GM19372 (cell line): ENCODE data around the gene KIFBP.

Source experiments
- ATAC-seq: cut with Tn5 transposase; IDR thresholded peaks from one replicate; pipeline ENCODE4 v1.9.1; 2021; ENCODE audit warnings: mild to moderate bottlenecking, low read depth, moderate library complexity; ENCODE audit not compliant: unreplicated experiment

The KIFBP gene

DNA sequence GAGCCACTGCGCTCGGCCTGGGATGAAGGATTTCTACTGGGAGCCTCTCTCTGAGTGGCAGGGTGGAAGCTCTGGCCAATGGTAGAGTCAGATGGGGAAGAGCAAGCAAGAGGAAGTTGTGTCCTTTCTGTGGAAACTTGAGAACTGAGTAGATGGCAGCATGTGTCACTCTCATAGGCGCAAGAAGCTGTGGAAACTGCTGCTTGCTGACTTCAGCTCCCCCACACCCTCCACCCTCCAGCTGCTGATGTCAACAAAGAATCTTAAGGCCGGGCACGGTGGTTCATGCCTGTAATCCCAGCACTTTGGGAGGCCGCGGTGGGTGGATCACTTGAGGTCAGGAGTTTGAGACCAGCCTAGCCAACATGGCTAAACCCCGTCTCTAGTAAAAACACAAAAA lies 59.5 kb downstream of the KIFBP start:
- no peak for ATAC-seq

DNA sequence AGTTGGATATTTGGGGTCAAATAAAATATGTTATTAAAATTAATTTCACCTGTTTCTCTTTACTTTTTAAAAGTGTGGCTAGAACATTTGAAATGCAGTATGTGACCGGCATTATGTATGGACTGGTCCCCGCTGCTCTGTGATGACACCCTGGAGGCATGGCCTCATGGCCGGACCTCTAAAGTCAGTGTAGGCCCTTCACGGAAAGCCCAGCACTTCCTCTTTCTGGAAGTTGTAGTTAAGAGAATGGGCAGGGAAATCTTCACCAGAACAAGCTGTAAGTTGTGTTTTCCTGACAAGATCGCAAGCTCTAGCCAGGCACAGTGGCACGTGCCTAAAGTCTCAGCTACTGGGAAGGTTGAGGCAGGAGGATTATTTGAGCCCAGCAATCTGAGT lies 61.0 kb downstream of the KIFBP start:
- no peak for ATAC-seq

DNA sequence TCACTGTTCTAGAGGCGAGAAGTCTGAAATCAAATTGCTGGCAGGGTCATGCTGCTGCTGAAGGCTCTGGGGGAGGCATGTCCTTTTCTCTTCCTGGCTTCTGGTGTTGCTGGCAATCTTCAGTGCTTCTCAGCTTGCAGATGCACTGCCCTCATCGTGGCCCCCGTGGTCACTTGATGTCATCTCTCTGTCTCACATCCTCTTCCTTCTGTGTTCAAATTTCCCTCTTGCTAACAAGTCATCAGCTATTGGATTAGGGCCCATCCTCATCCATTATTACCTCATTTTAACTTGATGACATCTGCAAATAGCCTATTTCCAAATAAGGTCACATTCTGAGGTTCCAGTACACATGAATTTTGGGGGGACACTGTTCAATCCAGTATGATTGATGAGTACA lies 62.7 kb downstream of the KIFBP start:
- ATAC-seq, result no peak

DNA sequence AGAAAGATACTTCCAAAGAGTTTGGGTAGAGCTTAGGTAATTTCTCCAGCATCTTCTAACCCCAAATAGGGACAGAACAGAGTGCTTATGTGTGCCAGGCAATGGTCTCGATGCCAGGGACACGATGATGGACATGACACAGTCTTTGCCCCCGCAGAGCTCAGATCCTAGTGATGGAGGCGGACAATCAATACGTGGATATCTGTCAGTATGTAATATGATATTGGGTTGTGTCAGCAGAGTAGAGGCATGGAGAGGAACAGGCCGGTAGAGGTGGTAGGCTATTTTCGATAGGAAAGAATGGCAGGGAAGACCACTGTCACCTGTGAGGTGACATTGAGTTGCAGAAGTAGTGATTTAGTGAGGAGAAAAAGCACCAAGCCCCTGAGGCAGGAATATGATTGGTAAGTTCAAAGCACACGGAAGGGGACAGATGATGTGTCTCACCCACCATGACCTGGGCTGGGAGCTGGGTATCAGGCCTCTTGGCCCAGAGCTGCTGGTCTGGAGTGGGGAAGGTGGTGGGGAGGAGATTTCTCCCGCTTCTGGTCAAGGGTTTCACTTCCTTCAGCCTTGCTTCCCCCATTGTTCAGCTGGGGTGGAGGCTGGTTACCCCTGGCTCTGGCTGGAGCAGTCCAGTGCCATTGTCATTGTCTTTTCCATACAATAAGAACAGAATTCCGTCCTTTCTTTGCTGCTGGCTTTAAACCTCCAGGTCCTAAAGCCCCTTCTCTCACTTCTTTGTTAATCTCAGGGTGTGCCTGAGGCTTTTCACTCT lies 63.3 kb downstream of the KIFBP start:
- ATAC-seq, result no peak

DNA sequence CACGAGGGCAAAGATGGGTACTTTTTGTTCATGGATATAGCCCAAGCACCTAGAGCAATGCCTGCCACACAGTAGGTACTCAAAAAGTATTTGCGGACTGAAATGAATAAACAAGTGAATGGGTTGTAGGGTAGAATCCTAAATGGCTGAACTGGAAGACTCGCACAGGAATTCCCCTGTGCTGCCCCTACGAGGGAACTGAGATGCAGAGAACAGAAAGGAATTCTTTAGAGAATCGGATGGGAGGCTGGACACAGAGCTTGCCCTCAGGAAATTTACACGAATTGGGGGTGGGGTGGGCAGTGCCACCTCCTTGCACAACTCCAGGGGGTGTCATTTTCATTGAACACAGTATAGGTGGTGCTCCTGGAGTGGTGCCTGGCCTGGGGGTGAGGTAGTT lies 64.1 kb downstream of the KIFBP start:
- no peak for ATAC-seq

DNA sequence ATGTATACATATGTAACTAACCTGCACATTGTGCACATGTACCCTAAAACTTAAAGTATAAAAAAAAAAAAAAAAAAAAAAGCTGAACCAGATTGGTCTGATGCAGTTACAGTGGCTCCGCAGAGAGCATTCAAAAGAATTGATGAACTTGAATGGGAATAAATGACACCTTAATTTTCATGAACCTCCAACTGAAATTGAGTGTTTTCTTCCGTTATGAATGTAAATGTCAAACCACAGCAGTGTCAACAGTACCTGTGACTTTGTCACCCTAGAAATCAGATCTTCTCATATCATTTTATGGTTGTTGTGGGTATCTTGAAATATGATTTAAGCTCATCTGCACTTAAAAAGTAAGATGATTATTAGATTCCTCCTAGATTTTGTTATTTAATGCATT lies 66.6 kb downstream of the KIFBP start:
- ATAC-seq, result no peak

DNA sequence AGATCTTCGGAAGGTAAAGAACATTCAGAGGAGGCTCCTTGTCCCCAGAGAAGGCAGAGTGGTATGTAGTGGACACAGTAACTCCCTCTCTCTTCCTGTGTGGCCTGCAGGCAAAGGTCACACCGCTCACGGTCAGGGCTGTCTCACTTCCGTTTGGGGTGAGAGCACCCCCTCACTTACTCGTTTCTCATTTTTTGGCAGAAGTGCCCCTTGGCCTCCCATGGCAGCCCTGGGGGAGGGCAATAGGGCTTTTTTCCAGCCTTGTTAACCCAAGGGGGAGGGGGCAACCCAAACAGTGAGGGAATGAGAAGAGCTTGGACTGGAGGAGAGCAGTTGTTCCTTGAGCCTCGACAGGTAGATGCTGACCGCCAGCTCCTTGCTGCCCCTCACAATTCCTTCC lies 67.5 kb downstream of the KIFBP start:
- peak; percentile 55 for ATAC-seq

DNA sequence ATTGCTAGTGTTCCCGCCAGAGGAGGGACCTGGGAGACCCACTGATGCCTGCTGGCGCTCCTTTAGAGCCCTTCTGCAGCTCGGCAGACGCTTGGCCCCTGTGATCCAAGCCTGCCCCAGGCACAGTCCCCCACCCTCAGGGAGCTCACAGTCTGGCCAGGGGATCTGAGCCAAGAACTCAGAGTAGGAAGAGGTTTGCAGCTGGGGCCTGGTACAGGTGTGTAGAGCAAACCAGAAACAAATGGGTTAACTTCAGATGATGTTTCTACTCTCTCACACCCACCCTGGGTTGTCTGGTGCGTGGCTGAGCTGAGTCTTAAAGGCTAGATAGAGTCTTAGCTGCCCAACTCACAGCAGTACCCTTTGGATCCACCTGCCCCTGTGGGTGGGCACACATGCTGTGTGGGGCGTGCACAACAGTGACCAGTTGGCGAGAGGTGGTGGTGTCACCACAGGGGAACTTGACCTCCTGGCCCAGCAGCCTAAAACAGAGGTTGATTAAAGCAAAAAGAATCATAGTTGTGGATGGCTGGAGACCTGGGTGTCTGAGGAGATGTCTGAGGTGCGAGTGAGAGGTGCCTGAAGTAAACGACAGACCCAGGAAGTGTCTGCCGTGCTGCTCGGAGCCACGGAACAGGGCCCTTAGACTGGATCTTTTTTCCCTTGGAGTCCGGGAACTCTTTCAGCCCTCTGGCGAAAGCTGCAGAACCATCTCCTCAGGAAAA lies 68.1 kb downstream of the KIFBP start:
- no peak for ATAC-seq

DNA sequence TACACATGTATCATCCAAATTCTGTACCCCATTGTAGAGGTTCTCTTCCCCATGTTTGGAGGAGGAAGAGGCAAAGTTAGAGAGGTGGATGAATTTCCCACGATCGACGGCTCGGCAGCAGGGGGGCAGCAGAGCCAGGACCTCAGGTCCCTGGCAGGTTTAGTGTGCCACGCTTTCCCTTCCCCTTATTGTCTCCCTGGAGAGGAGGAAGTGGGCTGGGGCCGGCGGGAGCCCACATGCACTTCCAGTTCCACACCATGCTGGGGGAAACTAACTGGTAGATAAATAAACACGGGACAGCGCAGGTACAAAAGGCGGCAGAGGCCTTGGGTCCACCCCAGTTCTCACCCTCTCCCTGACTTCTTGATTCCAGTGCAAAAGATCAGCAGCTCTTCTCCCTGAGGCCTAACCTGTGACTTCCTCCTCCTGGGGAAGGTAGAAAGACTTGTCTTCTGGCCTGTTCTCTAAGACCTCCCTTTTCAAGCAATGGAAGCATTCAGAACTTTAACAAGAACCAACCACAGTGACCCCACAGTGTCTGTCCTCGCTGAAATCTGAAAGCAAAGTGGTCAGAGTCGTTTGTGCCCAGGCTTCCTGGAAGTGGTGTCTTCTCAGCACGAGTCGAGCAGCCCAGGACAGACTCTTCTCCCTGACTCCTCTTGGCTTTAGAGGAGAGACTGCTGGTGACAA lies 68.8 kb downstream of the KIFBP start:
- ATAC-seq, result no peak

DNA sequence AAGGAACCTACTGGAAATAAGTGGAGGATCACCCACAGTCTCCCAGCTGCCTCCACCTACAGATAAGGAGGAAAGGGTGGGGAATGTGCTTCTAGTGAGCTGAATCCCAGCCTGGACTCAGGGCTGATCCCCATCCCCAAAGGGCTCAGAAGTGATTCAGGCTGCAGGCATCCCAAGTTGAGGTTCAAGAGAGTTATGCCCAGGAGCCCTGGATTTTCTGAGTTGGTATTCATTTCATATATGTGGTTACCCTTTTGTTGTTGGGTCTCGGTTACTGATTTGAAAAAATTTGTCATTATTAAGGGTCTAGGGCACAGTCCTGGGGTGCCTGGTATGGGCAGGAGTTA lies 69.3 kb downstream of the KIFBP start:
- ATAC-seq, result no peak

DNA sequence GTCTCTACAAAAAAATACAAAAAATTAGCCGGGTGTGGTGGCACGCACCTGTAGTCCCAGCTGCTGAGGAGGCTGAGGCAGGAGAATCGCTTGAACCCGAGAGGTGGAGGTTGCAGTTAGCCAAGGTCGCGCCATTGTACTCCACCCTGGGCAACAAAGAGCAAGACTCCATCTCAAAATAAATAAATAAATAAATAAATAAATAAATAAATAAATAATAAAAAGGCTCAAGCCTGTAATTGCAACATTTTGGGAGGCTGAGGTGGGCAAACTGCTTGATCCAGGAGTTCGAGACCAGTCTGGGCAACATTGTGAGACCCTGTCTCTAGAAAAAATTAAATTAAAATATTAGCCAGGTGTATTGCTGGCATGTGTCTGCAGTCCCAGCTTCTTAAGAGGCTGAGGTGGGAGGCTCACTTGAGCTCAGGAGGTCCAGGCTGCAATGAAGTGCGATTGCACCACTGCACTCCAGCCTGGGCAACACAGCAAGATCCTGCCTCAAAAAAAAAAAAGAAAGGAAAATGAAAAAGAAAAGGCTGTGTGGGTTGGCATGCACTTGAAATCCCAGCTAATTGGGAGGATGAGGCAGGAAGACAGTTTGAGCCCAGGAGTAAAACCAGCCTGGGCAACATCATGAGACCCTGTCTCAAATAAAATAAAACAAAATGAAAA lies 71.7 kb downstream of the KIFBP start:
- ATAC-seq, result no peak

DNA sequence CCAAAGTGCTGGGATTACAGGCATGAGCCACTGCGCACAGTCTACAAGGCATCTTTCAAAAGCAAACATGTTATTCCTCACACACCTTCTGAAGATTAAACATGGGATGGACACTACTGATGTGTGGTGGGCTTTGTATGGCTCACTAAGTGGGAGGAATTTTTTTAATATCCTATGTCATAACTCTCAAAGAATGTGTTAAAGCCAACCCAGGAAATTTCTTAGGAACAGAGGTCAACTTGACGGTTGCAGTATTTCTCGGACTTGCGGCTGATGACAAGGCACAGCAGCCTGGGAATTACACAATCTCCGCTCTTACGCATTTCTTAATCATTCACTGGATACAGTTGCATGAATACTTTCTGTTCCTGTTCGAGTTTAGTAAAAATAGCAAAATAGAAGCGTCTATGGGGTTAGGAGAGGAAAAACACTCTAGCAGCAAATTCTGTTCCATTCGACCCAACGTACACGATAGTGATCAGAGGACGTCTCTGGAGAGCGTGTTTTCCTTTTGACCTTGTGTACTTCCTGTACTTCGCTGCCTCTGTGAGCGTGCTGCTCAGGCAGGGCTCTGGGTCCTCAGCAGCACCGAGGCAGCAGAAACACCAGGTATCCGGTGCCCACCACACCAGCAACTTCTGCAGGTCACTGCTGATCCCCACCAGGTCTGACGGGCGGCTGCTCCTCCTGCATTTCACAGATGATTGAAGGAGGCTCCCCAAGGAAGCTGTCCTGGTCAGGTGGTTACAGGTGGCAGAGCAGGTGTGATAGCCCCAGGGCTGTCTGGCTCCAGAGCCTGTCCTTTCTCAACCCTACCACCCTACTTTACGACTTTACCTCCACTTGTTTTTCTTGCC lies 72.9 kb downstream of the KIFBP start:
- peak; percentile 52 for ATAC-seq

DNA sequence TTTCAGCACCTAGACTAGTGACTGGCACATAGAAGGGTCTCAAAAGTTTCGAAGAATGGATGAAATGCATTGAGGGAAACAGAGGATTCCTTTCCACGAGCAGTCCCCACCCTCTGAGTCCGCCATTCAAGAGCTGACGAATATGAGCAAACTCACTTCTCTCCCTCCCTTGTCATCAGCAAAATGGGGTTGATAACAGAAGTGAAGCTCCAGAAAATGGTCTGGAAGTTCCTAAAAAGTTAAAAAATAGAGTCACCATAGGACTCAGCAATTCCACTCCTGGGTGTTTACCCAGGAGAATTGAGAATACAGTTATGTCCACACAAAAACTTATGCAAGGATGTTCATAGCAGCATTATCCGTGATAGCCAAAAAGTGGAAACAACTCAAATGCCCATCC lies 74.3 kb downstream of the KIFBP start:
- ATAC-seq, result no peak

DNA sequence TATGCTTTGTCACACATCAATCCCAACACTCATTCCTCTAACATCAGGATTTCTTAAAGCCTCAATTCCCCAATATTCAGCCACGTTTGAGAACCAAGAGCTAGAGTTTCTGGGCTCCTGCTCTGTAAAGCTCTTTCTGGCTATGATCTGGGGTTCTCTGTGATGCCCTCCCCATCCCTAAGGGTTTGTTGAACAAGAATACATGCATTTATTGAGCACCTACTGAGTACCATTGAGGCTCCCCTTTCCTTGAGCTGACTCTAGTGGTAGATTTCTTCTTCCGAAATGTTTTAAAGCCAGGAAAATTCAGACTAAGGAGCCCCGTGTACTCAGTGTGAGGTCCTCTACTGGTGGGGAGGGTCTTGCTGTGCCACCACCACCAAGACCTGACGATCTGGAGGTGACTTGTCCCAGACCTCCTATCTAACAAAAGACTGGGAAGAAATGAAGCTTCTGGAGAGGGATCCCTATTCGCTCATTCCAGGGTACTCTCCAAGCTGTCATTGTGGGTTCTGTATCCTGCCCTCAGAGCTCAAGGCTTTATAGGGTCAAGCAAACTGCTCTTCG lies 76.2 kb downstream of the KIFBP start:
- no peak for ATAC-seq

DNA sequence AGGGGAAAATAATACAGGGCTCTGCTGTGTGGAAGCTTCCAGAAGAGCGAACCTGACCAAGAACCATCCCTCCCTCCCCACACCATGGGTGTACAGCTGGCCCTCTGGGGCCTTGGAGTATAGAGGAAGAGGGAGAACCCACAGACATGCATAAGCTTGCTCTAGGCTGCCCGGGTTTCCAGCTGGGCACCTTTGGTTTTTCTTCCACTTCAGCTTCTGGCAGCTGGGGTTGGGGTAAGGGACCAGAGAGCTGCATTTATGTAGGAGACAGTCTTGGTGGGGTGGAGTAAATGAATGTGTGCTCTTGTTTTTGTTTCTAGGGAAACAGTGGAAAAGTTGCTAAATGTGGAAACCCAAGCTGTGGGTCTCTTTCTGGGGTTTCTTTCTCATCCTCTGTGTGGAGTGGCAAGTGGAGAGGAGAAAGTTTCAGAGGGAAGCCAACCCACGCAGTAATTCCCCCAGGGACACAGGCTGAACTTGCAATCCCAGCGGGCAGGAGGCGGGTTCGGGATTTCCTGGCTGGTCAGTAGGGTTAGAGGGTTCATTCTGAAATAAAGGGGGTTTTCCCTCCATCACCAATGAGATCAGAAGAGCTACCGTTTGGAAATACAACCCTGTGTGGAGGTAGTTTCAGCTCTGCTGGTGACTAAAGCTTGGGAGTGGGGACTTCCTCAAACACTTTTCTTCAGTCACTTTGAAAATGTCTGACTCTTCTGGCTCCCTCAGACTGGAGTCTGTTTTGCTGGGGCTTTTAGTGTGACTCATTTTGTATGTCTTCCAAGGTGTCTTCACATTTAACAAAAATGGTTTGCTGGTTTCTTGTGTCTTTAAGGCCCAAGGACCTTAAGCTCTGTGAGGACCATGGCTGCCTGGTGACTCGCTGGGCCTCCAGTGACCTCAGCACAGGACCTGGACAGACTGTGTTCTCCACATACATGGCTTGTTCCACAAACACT lies 77.1 kb downstream of the KIFBP start:
- ATAC-seq, result no peak
